HG03575 (cell line): ENCODE measurements around the gene MAGI1.
"Not testable (repeated sequence)": the region's sequence is repeated elsewhere in the genome, so short reads cannot be mapped to it uniquely, and the experiment has no call there.

ENCODE experiments used
- ATAC-seq: cut with Tn5 transposase; IDR thresholded peaks from one replicate; pipeline ENCODE4 v1.9.1; 2021; ENCODE audit not compliant: unreplicated experiment, insufficient number of reproducible peaks, low FRiP score; ENCODE audit errors: extremely low read depth

The MAGI1 gene

DNA sequence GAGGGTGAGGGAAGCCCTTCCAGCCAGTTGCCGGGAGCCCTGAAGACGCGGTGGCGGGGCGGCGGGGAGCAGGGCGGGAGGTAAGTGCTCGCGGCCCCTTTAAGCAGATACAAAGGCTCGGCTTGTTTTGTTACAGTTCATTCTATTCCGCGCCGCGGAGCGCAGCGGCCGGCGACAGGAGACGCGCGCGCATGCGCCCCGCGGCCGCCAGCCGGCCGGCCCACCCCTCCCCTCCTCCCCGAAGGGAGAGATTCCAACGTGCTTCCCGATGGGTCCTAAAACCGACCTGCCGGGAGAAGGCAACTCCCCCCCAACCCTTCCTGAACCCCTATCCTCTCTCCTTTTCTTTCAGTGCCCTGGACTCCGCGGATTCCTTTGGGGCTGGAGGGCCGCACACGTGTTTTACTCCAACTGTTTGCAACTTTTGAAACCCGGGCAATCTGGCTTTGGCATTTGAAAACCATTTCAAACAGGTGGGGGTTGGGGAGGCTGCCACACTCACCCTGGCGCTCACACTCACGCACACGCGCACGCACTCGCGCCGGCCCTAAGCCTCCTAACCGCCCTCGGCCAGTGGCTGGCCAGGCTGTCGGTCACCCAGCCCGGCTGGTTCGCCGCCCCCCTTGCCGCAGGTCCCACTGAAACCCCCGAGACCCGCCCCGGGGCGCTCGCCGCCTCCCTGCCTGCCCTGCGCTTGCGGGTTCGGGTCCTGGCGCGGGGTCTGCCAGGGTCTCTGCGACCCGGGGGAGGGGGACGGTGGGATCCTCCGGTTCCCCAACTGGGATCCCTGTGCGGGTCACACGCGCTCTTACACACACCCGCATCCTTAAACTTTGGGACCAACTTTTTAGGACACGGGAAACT lies at the start of gene MAGI1:
Gene MAGI1, minus strand, starts transcription at position 193 of the 864 bp plus-strand sequence. CDS start 610 bp downstream, outside the sequence.
- peak; percentile 48 for ATAC-seq

DNA sequence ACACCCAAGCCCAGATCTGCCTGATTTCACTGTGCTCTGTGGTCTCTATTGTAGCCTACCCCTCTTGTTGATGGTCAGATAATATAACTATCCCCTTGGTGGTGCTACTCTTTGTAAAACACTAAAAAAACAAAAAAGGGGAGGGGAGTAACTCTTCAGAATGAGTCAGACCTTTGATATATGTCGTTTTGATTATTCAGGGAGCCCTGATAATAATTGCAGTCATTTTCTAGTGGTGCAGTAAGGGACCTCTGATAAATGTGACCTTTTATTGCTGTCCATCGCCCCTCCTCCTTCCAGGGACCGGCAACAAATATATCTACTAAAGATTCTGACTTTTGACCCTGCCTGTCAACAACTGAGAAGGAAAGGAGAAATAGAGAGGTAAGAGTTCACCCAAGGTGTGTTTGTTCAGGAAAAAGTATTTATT lies 45.1 kb upstream of the MAGI1 start:
- ATAC-seq: no peak

DNA sequence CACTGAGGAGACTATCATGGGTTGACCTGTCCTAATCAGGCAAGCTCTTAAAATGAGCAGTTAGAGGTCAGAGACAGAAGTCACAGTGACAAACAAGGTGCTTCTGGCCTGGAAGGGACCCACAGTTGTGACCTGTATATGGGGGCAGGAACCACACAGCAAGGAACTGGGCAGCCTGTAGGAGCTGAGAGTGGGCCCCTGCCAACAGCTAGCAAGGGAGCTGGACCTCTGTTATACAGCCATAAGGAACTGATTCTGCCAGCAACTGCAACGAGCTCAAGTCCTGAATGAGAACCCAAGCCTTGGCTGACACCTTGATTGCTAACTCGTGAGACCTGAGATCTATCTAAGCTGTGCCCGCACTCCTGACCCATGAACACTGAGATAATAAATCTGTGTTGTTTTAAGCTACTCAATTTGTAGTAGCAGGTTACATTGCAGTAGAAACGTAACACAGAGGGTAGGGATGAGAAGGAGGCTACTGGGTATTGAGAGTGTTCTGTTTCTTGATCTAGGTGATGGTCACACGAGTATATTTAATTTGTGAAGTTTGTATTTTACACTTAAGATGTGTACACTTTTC lies 44.5 kb upstream of the MAGI1 start:
- no peak for ATAC-seq

DNA sequence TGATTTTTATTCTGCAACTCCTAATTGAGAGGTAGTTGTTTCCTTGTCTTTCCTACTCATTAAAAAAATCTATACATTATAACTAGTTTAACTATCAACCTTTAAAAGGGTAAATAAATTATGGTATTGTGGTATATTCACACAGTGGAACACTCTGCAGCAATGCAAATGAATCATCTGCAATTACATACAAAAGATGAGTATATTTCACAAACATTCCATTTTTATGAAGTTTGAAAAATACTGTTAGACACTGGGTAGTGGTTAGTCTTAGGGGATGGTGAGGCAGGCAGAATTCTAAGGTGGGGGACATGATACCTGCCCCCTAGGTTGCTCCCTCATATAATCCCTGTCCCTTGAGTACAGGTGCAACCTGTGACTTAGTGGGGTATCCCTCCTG lies 44.0 kb upstream of the MAGI1 start:
- no peak for ATAC-seq

DNA sequence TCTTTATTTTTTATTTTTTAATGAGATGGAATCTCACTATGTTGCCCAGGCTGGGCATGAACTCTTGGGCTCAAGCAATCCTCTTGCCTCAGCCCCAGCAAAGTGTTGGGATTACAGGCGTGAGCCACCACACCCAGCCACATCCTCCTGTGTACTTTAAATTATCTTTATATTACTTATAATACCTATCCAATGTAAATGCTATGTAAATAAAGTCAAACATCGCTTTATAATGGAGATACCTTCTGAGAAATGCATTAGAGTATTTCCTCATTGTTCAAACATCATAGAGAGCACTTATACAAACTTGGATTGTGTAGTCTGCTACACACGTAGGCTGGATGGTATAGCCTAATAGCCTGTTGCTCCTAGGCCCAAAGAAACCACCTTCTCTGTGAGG lies 41.4 kb upstream of the MAGI1 start:
- no peak for ATAC-seq

DNA sequence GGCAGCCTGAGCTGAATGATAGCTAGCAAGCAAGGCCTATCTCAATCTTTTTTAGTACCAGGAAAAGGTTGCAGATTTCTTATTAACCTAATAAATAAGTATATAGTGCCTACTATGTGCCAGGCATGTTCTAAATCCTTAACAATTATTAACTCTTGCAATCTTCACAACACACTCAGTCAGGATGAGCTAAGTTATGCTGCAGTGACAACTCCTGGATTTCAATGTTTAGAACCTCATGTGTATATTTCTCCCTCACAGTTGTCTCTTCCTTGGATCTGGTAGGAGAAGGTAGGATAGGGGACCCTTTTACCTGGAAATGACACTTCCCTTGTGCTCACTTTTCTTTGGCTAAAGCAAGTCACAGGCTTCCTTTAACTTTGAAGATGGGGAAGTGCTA lies 39.3 kb upstream of the MAGI1 start:
- no peak for ATAC-seq

DNA sequence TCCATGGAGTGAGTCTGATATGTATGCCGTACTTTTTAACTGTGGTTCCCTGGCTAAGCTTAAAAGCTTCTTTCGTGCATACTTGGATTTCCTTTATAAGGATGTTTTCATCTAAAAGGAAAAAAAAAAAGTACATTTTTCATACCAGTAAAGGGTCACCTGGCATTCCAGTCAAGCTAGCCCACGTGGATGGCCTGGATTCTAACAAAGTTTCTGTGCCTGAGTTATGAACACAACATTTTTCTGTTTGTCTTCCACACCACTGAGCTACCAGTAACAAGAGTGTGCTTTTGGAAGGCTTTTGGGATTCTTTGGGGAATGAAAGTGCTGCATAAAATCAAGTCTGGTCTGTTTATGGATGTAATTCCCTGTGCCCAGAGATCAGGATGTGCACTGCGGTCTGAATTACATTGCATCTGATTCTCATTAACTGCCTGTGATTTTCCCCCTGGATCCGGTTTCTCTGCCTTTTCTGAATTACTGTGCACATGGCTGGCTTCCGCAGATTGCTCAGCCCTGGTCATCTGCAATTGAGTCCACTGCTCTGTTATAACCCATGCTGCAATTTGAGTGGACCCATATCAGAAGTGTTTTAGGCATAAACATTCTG lies 38.2 kb upstream of the MAGI1 start:
- ATAC-seq: no peak

DNA sequence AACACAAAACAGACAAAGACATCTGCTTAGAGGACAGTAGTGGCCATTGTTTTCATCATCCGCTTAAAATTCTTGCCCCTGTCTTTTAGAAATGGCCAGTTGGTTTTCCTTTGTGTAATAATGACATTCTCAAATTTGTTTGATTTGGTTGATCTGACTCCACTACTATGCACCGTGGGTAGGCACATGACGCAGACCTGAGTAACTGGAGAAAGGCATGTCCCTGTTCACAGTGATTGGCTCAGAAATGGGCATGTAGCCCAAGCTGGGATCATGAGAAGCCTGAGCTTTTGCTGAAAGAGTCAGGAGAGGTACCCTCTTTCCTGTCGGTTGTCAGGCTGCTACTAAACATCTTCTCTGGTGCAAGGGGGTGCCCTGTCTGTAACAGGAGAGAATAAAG lies 36.6 kb upstream of the MAGI1 start:
- no peak for ATAC-seq

DNA sequence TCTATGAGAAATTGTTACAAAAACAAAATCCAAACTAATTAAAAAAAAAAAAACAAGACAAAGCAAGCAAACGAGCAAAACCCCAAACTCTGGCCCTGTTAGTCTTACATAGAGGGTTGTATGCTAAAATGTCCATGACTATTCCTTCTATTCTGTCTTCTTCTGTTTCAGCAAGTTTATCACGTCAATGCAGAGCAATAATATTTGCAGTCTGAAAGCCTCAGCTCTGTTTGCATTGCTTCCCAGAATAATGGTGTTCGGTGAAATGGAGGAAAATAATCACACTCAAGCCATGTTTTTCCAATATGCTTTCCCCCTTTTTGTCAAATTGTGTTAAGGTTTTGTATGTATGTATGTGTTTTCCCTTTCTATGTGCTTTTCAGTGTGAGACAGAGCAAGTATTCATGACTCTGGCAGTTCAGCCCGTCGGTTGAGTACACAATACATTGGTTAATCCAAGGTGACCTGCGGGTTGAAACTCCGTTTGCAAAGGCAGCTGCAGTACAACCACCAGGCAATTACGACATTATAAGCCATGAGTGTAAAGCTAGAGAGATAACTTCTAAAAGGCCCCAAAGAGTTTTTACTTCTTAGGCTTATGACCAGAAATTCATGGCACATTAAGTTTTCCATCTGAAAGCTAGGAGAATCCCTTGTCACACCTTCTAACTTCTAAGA lies 34.9 kb upstream of the MAGI1 start:
- no peak for ATAC-seq

DNA sequence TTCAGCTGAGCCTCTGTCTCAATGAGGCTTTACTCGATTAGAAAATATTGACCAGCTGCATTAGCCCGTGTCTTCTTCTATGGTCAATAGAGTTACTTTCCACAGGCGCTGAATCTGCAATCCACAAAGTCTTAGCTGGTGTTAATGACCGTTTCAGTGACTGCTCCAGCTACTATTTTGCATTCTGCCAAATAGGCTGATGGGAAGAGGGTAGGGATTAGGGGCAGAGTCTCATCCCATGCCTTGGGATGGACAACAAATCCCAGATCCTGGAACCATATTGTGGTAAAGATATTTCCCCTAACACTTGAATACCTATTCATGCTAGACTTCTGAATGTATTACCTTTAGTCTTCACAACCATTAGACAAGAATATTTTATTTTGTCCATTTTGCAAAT lies 29.5 kb upstream of the MAGI1 start:
- ATAC-seq: no peak

DNA sequence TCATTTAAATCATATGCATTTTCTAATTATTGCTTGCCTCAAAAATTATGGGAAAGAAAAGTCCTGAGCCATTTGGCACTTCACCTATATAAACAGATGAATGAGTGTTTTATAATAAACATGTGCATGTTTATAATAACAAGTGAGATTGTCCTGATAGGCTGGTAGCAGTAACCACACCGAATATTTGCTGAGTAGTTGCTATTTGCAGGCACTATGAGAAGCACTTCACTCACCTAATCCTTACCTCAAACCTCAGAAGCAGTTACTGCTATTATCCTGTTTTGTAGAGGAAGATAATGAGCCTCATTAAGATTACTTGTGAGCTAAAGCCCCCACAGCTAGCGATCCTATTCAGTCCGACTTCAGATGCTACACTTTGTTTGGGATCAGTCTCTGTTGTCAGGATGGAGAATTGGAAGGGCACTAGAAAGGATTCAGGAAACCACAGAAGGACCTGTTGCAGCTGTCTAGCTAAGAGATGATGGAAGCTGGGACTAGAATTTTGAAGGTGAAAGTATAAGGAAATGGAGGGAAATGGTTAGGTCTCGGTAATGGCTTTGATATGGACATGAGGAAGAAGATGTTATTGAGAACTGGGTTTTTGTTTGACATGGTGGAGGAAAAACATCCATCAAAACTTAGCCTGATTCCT lies 28.4 kb upstream of the MAGI1 start:
- ATAC-seq: no peak

DNA sequence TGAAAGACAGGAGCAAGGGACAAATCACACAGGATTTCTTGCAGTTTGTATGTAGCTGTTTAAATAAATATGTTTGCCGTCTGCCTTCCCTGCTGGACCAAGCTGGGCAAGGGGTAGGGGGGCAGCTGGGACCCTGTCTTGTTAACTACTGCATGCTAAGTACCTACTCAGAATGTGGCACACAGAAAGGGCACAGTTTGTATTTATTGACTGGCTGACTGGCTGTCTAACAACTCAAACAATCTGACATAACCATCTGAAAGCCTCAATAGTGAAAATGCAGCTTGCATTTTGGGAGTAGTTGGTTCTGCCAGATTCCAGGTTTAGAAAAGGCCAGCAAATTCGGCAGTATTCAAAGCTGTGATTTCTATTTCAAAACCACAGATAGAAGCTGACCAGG lies 16.6 kb upstream of the MAGI1 start:
- ATAC-seq: no peak

DNA sequence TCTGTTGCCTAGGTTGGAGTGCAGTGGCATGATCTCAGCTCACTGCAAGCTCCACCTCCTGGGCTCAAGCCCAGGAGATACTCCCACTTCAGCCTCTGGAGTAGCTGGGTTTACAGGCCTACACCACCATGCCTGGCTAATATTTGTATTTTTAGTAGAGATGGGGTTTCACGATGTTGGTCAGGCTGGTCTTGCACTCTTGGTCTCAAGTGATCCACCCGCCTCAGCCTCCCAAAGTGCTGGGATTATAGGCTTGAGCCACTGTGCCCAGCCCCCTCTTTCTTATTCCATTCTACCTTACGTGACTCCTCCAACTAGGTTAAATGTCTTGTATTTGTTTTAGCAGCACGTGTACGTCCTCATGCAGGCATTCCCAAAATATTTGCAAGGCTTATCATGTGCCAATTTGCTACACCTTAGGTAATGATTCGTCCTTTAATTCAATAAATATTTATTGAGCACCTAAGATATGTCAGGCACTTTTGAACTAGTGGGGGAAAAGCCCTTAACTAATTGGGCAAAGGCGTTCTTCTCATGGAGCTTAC lies 14.9 kb upstream of the MAGI1 start:
- ATAC-seq: no peak

DNA sequence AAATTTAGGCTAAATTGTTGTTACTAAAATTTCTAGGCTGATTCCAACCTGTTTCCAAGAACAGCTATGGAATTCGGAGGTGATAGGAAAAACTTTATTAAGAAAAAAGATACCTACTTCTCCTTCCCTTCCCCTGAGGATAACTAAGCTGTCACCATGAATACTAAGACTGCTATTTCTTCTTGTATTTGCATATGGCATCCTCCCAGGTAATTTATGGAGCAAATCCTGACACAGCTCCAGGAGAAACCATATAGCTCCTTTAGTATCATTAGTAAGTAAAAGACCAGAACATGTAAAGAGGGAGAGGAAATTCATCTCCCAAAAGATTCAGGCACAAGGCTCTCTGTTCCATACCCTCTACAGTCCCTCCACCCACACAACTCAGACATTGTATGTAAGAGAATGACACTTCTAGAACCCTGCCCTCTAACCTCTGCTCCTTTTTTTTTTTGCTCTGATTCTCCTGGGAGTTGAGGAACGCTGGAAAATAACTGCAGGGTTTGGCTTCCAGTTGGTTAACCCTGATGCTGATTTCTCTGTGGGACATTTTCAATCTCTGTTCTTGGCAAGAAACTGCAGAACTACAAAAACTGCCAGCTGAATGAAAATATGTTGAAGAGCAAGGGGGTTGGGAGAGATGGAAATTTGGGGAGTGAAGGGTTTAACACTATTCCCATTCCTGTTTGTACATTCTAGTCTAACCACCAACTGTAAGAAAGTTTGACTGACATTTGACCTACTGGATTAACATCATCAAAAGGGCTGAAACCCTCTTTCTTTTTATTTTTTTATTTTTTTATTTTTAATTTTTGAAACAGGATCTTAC lies 14.2 kb upstream of the MAGI1 start:
- ATAC-seq: no peak

DNA sequence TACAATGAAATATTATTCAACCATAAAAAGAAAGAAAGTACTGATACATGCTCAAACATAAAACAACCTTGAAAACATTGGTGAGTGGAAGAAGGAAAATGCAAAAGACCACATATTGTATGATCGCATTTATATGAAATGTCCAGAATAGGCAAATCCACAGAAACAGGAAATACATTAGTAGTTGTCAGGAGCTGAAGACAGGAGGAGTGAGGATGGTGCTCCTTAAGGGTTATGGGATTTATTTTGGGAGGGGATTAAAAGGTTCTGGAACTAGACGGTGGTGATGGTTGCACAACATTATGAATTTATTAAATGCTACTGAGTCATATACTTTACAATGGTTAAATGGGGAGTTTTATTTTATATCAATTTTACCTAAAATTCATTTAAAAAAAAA lies 12.1 kb upstream of the MAGI1 start:
- ATAC-seq: no peak

DNA sequence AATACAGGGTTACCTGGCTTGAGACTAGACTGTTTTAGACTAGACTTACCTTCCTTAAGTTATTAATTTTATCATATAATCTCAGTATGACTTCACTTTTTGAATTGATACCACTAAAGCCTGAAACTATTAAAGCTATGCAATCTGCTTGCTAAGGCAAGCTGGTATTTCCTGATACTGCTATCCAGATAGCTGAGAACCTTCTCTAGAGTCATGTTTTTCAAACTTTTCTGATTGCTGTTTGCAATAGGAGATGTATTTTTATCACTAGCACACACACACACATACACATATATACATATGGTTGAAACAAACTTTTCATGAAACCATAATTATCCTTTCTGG lies 9.3 kb upstream of the MAGI1 start:
- no peak for ATAC-seq

DNA sequence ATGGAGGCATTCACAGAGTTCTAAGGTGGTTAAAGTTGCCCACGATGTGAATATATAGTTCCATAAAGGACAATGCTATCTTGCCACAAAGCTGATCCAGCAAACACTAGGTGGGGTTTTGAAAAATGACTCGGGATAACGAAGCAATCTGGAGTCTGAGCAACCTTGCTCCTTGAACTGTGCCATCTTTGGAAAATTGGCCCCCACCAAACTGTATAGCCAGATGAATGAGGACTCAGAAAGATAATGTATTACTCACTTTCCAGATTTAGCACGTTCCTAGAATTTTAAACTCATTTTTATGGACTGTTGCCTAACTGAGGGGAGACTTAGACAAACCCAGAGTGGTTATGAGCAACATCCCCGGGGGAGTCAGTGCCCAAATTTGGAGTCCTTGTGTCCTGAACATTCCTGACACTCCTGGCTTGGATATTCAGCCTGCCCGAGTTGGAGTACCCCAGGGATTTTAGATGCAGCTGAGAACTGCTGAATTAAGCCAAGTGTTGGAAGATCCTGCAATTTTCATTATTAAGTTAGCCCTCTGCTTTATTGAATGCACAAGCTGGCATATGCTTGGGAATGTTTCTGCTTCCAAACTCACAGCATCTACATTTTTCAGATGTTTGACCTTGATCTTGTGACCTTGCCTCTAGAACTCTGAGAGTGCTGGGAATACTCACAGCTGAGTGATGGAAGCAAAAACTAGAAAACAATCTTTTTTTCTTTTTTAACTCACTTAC lies 8.8 kb upstream of the MAGI1 start:
- ATAC-seq: no peak

DNA sequence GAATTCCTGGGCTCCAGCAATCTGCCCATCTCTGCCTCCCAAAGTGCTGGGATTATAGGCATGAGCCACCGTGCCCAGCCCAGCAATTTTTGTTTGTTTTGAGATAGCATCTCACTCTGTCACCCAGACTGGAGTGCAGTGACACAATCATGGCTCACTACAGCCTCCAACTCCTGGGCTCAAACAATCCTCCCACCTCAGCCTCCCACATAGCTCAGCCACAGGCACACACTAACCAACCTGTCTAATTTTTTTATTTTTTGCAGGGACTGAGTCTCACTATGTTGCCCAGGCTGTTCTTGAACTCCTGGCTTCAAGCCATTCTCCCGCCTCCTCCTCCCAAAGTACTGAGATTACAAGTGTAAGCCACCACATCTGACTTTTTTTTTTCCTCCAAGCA lies 7.6 kb upstream of the MAGI1 start:
- not testable (repeated sequence) for ATAC-seq
